Measurements from ENCODE around the gene PES1.

DNA sequence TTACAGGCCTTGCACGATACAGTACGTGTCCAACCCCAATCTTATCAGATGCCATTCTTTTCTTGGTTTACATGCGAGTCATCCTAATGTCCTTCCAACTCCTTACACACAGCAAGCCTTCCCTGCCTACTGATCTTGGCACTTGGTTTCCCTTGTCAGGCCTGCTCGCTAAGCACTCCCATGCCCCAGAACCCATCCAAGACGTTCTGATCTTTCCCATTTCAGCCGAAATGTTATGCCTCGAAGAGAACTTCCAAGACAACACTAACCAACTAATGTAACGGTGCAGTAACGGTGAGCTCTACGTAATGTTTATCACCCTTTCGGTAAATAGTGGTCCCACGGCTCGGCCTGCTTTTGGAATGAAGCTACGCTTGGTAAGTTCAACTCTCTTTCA, 521 bp downstream of the PES1 start:
- TF ChIP-seq, protein P1, sequence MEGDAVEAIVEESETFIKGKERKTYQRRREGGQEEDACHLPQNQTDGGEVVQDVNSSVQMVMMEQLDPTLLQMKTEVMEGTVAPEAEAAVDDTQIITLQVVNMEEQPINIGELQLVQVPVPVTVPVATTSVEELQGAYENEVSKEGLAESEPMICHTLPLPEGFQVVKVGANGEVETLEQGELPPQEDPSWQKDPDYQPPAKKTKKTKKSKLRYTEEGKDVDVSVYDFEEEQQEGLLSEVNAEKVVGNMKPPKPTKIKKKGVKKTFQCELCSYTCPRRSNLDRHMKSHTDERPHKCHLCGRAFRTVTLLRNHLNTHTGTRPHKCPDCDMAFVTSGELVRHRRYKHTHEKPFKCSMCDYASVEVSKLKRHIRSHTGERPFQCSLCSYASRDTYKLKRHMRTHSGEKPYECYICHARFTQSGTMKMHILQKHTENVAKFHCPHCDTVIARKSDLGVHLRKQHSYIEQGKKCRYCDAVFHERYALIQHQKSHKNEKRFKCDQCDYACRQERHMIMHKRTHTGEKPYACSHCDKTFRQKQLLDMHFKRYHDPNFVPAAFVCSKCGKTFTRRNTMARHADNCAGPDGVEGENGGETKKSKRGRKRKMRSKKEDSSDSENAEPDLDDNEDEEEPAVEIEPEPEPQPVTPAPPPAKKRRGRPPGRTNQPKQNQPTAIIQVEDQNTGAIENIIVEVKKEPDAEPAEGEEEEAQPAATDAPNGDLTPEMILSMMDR (IDR thresholded peaks at IDR 0.05; ENCODE audit: insufficient read depth, low read length, poor library complexity, severe bottlenecking): no peak
- no peak for TF ChIP-seq EZH2phosphoT487 (conservative IDR thresholded peaks at IDR 0.05; ENCODE audit: low read length)

Data from SU-DHL-6 (cell line).